NCI-H187 (cell line): ENCODE results near the gene SAMD14.
"Not testable (repeated sequence)": the region's sequence is repeated elsewhere in the genome, so short reads cannot be mapped to it uniquely, and the experiment has no call there.

Source experiments
- DNase-seq, 2 experiments: peaks; one replicate each; lab custom pipeline; 2025; lab: John Stamatoyannopoulos, UW

SAMD14 gene

DNA sequence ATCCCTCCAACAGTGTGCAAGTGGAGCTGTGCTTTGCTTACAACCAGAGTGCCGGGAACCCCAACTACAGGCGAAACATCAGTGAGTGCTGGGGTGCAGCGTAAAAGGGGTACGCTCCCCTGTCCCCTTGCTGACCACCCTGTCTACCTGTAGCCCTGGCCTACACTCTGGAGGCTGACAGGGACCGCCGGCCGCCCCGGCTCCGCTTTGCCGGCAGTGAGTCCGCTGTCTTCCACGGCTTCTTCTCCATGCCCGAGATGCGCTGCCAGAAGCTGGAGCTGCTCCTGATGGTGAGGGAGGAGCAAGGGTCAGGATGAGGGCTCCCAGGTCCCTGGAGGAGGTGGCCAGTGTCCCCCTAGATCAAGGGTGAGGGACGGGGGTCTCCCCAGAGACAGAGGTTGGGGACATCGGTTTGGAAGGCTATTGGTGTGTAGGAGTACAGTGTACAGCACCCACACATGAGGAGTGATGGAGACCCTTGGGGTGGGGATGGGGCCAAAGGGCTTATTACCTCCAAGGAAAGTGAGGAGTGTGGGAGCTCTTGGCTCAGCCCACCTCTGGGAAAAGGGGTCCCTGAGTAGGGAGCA is 54.4 kb downstream of the SAMD14 start:
- no peak for DNase-seq

DNA sequence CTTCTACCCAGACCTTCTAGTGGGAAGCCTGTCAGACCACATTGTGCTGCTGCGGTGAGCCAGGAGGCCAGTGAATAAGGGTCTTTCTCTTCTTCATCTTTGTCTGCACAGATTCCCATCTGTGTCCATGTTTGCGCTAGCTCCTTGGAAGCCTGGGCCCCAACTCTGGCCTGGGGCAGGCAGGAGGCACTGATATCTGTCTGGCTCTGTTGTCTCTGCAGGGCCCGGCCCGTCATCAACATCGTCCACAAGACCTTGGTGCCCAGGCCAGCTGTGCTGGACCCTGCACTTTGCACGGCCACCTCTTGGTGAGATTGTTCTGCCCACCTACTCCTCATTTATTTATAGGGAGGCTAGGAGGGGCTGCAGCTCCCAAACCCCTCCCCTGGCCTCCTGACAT is 55.7 kb downstream of the SAMD14 start:
- no peak for DNase-seq

DNA sequence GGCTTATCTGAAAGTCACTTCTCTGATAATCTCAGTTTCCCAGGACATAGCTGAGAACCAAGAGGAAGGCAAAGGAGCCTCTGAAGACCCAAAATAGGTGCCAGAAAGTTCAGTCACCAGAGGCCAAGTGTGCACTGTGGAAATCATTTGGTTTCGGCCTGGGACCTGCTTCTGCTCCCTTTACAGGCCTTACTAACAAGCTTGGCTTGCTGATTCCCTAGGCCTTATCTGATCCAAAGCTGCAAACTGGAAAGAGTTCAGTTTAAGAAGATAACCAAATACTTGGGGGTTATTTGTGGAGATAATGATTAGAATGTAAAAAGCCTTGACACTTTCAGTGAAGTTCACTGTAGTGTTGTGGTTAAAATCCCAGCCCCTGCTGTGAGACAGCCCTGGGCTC is 57.0 kb downstream of the SAMD14 start:
- no peak for DNase-seq

DNA sequence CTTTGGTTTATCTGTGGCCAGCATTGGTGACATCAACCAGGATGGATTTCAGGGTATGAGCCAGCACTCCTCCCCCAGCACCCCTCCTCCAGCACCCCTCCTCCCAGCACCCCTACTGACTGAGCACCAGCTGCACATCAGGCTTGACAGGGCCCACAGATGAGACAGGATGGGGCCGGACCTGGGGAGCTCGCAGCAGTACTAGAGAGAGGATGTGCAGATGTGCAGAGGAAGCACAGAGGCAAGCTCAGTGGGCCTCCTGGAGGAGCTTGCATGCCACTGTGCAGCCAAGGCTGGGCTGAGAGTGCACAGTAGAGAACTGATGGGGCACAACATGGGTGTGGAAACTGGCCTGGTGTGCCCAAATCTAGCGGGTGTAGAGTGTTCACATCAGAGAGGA is 57.8 kb downstream of the SAMD14 start:
- no peak for DNase-seq

DNA sequence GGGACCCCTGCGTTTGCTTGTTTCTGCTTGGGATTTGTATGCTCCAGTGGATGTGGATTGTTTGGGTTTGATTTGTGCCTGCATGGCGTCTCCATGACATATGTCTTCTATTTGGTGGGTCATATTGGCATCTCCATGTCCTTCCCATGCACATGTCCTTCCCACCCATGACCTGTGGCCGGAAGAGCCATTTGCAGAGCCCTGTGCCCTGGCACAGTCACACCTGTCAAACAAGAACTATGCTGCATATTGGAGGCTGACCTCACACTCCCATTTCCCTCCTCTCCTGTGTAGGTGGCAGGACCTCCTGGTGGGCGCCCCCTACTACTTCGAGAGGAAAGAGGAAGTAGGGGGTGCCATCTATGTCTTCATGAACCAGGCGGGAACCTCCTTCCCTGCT is 58.3 kb downstream of the SAMD14 start:
- no peak for DNase-seq

DNA sequence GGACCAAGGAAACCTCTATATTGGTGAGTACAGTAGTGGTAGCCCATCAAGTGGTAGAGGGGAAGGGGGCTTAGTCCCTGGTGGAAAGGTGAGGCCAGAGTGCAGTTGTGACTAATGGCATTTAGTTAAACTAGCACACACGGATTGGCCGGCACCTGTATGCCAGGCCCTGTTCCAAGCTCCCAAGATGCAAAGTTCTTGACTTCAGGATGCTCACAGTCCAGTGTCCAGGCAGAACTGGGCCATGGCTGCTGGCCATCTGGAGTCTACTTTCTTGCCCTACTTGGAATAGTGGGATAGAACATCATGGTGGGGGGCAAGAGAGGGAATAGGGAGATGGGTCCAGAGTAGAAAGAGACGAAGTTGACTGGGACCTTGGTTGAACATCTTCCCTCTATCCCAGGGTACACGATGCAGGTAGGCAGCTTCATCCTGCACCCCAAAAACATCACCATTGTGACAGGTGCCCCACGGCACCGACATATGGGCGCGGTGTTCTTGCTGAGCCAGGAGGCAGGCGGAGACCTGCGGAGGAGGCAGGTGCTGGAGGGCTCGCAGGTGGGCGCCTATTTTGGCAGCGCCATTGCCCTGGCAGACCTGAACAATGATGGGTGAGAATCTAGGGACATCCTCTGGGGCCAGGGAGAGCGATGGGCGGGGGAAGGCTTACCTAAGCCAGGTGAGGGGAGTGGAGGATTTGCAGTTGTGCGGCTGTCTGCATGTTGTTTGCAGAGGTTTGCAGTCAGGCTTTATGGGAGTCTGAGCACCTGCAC is 58.9 kb downstream of the SAMD14 start:
- DNase-seq: no peak

DNA sequence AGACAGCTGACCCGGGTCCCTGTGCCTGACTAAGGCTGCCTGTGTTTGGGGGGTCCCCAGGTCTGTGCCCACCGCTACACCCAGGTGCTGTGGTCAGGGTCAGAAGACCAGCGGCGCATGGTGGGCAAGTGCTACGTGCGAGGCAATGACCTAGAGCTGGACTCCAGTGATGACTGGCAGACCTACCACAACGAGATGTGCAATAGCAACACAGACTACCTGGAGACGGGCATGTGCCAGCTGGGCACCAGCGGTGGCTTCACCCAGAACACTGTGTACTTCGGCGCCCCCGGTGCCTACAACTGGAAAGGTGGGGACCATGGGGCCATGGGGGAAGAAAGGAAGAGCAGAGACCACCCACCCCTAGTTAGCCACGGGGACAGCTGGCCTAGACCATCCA is 62.0 kb downstream of the SAMD14 start:
- no peak for DNase-seq

DNA sequence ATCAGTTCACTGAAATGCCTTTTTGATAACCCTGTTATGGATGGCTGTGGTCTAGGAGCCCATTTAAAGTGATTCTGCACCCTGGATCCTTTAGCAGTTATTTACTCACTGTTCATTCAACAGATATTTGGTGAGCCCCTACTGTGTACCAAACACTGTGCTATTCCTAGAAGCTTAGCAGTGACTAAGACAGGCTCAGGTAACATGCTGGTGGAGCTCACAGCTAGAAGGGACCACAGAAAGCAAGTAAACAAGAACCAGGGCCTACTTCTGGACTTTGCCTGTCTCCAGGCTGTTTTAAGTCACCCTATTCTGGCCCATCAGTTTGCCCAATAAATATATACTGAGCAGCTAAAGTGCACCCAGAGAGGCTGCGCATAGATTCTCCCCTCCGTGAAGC is 63.0 kb downstream of the SAMD14 start:
- DNase-seq: no peak

DNA sequence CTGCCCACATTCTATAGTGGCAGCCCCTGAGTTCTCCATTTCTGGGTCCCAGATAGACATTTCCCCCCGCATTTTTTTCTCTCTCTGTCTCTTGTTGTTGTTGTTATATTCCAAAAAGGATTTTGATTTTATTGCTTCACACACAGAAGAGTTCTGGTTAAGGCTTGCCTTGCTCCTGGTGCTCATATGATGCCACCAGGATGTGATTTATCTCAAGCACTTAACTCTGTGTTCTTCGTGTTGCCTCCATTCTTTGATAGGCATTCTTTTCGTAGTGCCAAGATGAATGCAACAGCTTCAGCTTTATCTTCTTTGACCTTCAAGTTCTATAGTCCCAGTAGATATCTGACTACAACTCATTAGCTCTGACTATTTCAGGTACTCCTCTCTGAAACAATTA is 64.9 kb downstream of the SAMD14 start:
- no peak for DNase-seq

DNA sequence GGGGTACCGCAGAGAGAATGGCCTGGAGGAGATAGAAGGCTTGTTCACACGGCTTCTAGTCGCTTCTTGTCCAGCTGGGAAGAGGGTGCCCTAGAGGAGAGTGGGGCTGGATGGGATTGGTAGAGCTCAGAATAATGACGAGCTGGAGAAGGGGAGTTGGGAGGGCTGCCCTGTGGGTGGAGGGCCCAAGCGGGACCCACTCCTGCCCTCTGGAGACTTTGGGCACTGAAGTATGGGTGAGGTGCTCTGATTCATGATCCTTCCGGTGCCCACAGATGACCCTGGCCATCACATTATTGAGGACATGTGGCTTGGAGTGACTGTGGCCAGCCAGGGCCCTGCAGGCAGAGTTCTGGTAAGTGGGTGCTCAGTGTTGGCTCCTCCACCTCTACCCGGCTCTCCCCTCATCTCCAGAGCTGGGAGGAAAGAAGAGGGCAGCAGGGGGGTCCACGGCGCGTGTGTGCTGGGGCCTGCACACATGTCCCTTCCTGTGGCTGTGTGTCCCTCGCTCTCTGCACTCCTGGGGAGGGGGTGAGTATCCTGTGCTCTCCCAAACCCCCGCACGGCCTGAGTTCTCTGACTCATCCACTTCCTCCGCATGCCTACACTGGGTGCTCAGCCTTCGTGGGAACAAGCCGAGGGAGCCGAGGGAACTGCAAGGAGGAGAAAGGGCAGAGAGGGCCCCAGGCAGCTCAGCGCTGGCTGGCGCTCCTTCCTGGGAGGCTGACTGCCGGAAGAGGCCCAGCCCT is 65.5 kb downstream of the SAMD14 start:
- DNase-seq: no peak

DNA sequence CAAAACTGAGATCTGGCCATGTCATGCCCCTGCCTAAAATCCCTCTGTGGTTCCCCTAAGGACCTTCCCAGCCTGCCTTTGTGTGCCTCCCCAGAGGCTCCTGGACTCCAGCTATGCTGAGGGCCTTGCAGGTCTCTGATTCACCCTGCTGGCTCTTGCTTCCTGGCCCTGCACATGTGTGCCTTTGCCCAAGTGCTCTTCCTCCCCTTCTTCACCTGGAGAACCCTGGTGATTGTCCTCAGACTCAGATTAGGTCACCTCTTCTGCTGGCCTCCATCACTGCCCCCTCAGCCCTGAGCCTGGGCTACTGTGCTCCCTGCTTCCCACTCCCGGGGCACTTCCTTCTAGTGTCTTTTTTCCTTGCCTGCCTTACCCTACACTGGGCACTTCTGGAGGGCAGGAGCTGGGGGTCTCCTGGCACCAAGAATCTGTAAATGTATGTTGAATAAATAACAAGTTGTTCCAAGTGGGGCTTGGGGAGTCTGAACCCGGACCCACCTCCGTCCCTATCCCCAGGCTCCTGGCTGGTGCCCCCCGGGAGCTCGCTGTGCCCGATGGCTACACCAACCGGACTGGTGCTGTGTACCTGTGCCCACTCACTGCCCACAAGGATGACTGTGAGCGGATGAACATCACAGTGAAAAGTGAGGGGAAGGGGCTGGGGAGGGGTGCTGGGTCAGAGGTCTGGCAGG is 66.3 kb downstream of the SAMD14 start:
- no peak for DNase-seq

DNA sequence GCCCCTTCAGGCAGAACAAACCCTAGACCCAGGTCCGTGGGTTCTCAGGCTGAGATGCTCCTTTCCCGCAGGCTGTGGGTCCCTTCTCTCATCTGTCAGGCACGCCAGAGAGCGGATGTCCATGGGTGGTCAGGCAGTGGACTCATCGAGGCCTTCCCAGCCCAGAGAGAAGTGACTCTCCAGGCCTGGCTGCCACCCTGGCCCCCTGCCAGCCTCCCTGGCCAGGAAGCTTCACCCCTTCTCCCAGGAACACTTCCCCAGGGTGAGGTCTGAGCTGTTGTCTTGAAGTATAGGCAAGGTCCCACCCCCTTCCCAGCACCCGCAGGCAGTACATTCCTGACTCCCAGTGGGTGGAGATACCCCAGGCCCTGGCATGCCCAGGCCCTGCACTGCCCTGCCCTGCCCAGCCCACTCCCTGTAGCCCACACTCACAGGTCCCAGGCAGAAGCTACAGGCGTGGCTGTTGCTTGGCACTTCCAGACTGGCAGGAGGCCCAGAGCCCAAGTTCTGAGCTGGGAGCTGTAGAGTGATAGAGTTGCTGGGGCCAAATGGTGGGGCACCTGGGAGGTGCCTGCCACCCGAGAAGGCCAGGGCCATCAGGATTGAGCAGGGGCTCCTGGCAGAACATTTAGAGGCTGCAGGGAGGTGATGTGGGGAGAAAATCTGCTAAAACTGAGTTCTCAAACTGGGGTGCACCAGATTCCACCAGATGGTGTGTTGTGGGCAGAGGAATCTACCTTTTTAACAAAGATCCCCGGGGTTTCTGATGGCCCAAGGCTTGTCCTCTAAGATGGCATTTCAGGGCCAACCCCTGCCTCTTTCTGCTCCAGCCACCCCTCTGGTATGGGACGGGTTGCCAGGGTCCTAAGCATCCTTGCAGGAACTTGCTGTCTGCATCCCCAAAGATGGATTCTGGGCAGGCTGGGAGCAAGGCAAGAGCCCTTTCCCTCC is 67.4 kb downstream of the SAMD14 start:
- DNase-seq: no peak

DNA sequence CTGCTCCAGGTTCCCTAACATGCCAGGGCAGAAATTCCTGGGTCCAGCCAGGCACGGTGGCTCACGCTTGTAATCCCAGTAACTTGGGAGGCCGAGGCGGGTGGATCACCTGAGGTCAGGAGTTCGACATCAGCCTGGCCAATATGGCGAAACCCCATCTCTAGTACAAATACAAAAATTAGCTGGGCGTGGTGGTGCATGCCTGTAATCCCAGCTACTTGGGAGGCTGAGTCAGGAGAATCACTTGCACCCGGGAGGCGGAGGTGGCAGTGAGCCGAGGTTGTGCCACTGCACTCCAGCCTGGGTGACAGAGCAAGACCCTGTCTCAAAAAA is 68.3 kb downstream of the SAMD14 start:
- not testable (repeated sequence) for DNase-seq

DNA sequence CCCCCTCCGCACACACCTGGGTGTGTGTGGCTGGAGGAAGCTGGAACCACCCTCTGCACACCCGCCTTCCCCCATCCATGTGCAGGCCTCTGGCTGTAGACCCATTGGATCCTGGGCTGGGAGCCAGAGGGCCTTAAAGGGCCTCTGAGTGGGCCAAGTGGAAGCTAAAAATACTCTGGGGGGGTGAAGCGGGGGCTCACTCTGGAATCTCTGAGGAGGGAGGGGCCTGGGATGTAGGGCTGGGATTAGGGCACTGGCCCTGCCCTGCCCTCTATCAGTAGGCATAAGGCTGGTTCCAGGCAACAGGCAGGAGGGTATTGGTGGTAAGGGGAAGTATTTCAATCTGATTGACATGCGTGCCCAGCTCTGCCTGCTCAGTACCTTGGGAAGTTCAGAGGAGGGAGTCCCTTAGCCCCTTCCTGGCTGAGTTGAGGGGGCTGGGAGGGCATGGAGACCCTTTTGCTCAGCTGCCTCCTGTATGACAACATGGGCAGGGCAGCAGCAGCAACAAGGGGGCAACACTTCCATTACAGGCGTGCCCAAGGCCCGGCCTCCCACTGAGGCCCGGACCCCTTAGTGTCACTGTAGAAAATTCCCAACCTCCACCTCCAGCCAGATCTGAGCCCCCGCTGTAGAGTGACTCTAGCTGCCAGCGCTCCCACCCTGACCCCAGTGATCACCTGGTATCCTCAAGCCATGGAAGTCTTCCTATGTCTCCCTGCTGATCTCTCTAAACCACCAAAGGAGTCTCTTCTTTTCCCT is 68.8 kb downstream of the SAMD14 start:
- DNase-seq: no peak
